ENCODE results near the gene WNK2. TPM values are rescaled to one million over a fixed set of nuclear protein-coding genes. Genes with fewer than 3 reads are reported as not detected.

Gene WNK2
- total and polyA plus RNA-seq, 2 donors (not counting 3 experiments of a cell fraction or from before 2014, with no cell fraction given), result not detected

GRCh38 chr9:93156475-93157008, 27.4 kb upstream of the WNK2 start:
- FAIRE-seq (no peak), DNase-seq (ENCODE audit: low read depth, low spot score) (no peak)
- no peak overlapping the region for H3K4me2 ChIP-seq (ENCODE audit: insufficient read depth, low read length)
- no peak overlapping the region for H3K4me3 ChIP-seq (replicated peaks in 1 of 3; ENCODE audit: insufficient read depth in 1 of 3, low read depth in 1 of 3, low read length in 3 of 3)
- H2AFZ ChIP-seq (ENCODE audit: low read depth, low read length), result no peak overlapping the region
- ChIA-PET CTCF (interaction anchor here (1.0 to 2.9 kb wide), 7 partner anchors 16 to 153 kb away, joined by 3 to 12 read pairs (median 5); no protein-coding TSS in a partner anchor), POLR2A (no interaction called here)
- intact Hi-C loops (cut with micrococcal nuclease) (no loop called here), dilution Hi-C loops (cut with MboI; ENCODE audit: extremely low pct_ligation_motif_present, low sequenced_read_pairs) (no loop called here)
- H3K36me3 ChIP-seq (ENCODE audit: control insufficient read depth in 2 of 2, extremely low read depth in 1 of 2, insufficient read depth in 2 of 2, low read length in 2 of 2), result no peaks in the 10 kb centered on the region
- H4K20me1 ChIP-seq (replicated peaks; ENCODE audit: control insufficient read depth, extremely low read depth, insufficient read depth, low read length), result no peaks in the 10 kb centered on the region
- no peaks in the 10 kb centered on the region for H3K27me3 ChIP-seq (ENCODE audit: control insufficient read depth in 2 of 2, insufficient read depth in 2 of 2, low read length in 2 of 2)
- no peaks in the 10 kb centered on the region for H3K9me3 ChIP-seq (replicated peaks; ENCODE audit: control insufficient read depth, insufficient read depth, low read length)
- no peaks in the 10 kb centered on the region for H3K4me1 ChIP-seq (ENCODE audit: control insufficient read depth, extremely low read depth, insufficient read depth, low read length)
- no peak overlapping the region for H3K9ac ChIP-seq (replicated peaks; ENCODE audit: extremely low read depth, insufficient read depth, low read length)
- H3K79me2 ChIP-seq (ENCODE audit: control insufficient read depth, insufficient read depth, low read length), result no peaks in the 10 kb centered on the region
- H3K27ac ChIP-seq (ENCODE audit: insufficient read depth, low read depth, low read length), result no peak overlapping the region
- BruUV-seq (replicated peaks), result no TSS peak
- no peak for TF ChIP-seq MAX (IDR thresholded peaks at IDR 0.05; ENCODE audit: insufficient read depth, insufficient read length)
- TF ChIP-seq CTCF (IDR thresholded peaks at IDR 0.05; ENCODE audit: extremely low read depth in 1 of 2, insufficient read depth in 1 of 2, low read depth in 1 of 2, low read length in 2 of 2), result no peak
- TF ChIP-seq POLR2AphosphoS5 (IDR thresholded peaks at IDR 0.05; ENCODE audit: insufficient read depth, low read depth, low read length), result no peak
- TF ChIP-seq POLR2A (IDR thresholded peaks at IDR 0.05; ENCODE audit: low read depth, low read length), result no peak
- TF ChIP-seq MYC (IDR thresholded peaks at IDR 0.05; ENCODE audit: low read depth, low read length), result no peak
- no peak for TF ChIP-seq EZH2 (IDR thresholded peaks at IDR 0.05; ENCODE audit: borderline replicate concordance, low read depth, low read length, severe bottlenecking)
- TF ChIP-seq FOS (IDR thresholded peaks at IDR 0.05; ENCODE audit: borderline replicate concordance, insufficient read depth, low read length), result no peak
- H3K9me1 ChIP-seq (replicated peaks; ENCODE audit: control insufficient read depth, extremely low read depth, insufficient read depth, low read length), result no peaks in the 10 kb centered on the region

Data from endothelial cell of umbilical vein (primary cell).